HG03064 (cell line): ENCODE results near the gene GTF2IRD1.
"Not testable (repeated sequence)": the region's sequence is repeated elsewhere in the genome, so short reads cannot be mapped to it uniquely, and the experiment has no call there.

Experiments used
- ATAC-seq: cut with Tn5 transposase; IDR thresholded peaks from one replicate; pipeline ENCODE4 v1.9.1; 2021; ENCODE audit warnings: low read depth; ENCODE audit not compliant: unreplicated experiment

The GTF2IRD1 gene

DNA sequence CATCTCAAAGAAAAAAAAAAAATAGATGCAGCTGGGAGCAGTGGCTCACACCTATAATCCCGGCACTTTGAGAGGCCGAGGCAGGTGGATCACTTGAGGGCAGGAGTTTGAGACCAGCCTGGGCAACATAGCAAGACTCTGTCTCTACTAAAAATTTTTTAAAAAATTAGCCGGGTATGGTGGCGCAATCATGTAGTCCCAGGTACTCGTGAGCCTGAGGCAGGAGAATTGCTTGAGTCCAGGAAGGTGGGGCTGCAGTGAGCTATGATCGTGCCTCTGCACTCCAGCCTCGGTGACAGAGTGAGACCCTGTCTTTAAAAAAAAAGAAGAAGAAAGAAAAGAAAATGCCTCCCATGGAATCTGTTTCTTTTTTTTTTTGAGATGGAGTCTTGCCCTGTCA lies 31.9 kb downstream of the GTF2IRD1 start:
- ATAC-seq: no peak

DNA sequence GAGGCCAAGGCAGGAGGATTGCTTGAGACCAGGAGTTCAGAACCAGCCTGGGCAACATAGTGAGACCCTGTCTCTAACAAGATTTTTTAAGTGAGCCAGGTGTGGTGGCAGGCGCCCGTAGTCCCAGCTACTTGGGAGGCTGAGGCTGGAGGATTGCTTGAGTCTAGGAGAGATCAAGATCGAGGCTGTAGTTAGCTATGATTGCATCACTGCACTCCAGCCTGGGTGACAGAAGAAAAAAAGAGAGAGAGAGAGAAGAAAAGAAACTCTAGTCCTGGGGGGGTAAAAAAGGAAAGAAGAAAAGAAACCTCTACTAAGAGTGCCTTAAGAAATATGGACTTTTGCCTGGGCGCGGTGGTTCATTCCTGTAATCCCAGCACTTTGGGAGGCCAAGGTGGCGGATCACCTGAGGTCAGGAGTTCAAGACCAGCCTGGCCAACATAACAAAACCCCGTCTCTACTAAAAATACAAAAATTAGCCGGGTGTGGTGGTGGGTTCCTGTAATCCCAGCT lies 34.9 kb downstream of the GTF2IRD1 start:
- ATAC-seq: not testable (repeated sequence)

DNA sequence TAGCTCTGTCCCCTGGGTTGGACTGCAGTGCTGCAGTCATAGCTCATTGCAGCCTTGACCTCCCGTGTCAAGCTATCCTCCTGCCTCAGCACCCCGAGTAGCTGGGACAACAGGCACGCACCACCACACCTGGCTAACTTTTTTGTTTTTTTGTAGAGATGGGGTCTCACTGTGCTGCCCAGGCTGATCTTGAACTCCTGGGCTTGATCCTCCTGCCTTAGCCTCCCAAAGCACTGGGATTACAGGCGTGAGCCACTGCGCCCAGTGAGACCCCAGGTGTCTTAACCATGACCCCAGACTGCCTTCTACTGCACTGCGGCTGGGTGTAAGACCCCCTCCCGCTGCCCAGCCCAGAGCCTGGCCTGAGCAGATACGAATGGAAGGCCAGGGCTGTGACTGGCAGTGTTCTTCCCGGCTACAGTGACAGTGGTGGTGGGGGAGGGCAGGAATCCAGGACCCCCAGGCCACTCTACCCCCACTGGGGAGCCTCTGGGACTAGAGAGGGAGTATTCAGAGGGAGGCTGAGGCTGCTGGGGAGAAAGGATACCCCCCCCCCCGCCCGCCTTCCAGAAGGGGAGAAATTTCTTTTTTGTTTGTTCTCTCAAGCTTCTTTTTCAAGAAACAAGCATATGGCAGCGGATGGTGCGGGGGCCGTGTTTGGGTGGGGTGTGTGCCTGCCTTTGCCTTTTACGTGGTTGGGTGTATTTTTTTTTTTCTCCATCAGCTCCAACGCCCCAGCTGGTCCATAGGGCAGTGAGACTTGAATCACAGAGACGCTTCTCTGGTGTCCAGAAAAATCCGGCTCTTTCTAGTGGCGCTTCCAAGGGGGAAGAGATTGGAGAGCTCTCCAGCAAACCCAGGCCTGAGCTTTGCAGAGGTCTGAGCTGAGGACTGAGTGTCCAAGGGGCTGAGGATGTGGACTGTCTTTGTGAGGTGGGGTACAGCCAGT lies 36.6 kb downstream of the GTF2IRD1 start:
- no peak for ATAC-seq

DNA sequence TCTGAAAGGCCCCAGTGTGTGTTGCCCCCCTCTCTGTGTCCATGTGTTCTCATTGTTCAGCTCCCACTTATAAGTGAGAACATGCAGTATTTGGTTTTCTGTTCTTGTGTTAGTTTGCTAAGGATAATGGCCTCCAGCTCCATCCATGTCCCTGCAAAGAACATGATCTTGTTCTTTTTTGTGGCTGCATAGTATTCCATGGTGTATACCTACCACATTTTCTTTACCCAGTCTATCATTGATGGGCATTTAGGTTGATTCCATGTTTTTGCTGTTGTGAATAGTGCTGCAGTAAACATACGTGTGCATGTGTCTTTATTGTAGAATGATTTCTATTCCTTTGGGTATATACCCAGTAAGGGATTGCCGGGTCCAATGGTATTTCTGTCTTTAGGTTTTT lies 37.8 kb downstream of the GTF2IRD1 start:
- ATAC-seq: not testable (repeated sequence)

DNA sequence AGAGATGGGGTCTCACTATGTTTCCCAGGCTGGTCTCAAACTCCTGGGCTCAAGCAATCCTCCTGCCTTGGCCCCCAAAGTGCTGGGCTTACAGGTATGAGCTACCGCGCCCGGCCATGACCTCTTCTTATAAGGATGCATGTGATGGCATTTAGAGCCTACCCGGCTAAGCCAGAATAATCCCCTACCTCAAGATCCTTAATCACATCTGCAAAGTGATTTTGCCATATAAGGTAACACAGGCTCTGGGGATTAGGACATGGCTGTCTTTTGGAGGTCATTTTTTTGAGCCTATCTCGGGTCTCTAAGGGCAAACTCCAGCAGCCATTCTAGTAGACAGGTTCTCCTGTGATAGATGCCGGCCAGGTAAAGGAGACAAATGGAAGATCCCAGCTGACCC lies 39.6 kb downstream of the GTF2IRD1 start:
- no peak for ATAC-seq

DNA sequence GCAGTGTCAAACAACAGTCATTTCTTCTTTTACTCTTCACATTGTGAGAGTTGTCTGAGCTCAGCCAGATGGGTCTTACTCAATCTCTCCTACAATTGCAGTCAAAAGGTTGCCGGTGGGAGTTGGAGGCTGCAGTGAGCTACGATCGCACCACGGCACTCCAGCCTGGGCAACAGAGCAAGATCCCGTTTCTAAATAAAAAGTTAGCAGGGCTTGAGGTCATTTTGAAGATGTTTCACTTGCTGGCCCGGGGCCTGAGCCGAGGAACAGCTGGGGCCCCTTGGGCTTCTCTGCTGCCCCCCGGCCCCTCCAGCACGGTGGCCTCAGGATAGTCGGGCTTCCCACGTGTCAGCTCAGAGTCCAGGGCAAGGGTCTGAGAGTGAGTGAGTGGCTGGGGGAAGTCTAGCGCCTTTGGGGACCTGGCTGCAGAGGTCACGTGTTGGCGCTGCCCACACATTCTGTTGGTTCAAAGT lies 40.4 kb downstream of the GTF2IRD1 start:
- no peak for ATAC-seq

DNA sequence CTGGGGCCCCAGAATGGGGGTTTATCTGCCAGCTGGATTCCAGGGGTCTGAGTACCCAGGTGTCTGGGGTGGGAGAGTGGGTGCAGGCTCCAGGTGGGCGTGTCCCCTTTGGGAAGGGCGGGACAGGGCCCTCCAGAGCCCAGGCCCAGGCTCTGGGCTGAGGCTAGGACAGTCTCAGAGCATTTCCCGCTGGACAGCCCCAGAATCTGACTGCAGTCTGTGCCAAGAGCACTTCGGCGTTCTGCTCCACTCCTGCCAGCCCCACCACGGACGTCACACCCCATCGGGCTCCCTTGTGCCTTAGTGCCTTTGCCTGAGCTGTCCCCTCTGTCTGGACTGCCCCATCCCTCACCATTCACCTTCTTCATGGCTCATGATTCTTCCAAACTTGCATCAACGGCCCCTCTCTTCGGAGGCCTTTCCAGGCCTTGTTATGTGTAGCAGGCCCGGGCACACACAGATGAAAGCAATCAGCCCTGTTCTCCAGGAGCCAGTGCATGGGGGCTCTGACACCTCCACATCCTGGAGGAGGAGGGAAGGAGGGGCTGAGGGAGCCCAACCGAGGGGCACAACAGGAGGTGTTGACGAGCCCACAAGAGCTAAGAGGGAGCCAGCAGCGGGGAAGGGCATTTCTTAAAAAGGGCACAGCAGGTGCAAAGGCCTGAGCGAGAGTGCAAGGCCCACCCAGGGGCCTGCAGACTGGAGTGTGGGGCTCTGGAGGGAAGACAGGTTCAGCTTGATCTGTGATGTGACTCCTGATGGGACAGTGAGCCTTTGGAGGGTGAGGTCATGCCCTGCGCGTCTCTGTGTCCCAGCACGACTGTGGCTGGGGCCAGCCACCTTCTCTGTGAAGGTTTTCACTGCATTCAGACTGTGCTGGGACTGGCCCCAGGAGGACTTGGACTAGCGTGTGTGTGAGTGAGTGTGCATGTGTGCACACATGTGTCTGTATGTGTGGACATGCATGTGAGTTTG lies 41.7 kb downstream of the GTF2IRD1 start:
- no peak for ATAC-seq

DNA sequence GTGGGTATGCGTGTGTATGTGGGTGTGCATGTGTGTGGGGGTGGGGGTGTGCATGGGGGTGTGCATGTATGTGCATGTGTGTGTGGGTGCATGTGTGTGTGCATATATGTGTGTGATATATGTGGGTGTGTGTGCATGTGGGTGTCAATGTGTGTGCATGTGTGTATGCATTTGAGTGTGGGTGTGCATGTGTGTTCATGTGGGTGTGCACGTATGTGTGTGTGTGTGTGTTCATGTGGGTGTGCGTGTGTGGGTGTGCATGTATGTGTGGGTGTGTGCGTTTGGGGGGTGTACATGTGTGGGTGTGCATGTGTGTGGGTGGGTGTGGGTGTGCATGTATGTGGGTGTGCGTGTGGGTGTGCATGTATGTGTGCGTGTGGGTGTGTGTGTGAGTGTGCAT lies 42.6 kb downstream of the GTF2IRD1 start:
- no peak for ATAC-seq

DNA sequence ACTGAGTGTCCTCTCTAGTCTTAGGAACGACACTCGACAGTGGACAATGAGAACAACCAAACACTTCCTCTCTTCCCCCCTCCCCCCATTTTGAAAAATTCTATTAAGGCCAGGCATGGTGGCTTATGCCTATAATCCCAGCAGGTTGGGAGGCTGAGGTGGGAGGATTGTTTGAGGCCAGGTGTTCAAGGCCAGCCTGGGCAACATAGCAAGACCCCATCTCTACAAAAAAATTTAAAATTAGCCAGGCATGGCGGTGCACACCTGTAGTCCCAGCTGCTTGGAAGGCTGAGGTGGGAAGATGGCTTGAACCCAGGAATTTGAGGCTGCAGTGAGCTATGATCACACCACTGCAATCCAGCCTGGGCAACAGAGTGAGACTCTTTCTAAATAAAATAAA lies 43.1 kb downstream of the GTF2IRD1 start:
- not testable (repeated sequence) for ATAC-seq

DNA sequence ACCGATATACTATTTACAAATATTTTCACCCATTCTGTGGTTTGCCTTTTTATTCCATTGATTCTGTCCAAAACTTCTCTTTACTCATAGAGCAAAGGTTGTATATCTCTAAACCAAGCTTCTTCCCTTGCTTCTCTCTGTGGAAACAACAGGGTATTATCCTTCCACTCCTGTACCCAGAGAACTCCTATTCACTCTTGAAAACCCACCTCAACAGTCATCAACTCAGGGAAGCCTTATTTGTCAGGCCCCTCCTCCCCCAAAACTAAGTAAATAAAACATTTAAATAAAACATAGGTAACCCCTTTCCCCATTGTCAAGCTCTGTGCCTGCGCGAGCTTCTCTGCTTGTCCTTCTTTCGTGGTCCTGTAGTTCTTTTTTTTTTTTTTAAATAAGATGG lies 44.6 kb downstream of the GTF2IRD1 start:
- no peak for ATAC-seq

DNA sequence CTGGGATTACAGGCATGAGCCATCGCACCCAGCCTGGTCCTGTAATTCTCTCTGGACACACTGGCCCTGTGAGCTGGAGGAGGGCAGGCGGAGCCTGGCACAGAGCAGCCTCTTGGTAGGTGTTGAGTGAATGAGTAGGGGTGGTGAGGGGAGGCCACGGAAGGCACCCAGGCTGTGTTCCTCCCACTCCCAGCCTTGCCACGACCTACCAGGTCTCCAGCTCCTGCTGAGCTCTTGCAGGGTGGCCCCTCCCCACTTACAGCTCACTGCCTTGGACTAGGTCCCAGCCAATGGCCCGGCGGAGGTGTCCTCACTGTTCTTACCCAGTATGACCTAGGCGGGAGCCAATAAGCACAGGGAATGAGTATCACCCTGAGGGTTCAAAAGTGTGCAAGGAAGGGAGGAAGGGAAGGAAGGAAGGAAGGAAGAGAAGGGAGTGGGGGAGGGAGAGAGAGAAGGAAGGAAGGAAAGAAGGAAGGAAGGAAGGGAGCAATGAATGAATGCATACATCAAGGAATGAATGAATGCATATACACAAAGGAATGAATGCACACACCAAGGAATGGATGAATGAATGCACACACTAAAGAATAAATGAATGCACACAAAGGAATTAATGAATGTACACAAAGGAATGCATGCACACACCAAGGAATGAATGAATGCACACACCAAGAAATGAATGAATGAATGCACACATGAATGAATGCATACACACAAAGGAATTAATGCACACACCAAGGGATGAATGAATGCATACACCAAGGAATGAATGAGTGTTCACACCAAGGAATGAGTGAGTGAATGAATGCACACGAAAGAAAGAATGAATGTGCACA lies 45.5 kb downstream of the GTF2IRD1 start:
- ATAC-seq: no peak

DNA sequence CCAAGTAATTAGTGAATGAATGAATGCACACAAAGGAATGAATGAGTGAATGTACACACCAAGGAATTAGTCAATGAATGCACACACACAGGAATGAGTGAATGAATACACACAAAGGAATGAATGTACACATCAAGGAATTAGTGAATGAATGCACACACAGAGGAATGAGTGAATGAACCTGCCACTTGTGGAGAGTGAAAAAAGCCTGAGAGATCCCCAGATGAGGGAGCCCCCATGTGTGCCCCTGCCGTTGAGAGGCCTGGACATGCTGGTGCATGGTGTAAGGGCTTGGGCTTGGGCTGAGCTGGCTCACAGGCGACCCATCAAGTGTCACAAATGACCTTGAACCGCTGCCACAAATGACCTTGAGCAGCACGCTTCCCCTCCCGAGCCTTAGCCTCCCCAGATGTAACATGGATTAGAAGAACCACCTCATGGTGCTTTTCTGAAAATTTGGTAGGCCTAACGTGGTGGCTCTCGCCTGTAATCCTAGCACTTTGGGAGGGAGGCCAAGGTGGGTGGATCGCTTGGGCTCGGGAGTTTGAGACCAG lies 46.2 kb downstream of the GTF2IRD1 start:
- no peak for ATAC-seq

DNA sequence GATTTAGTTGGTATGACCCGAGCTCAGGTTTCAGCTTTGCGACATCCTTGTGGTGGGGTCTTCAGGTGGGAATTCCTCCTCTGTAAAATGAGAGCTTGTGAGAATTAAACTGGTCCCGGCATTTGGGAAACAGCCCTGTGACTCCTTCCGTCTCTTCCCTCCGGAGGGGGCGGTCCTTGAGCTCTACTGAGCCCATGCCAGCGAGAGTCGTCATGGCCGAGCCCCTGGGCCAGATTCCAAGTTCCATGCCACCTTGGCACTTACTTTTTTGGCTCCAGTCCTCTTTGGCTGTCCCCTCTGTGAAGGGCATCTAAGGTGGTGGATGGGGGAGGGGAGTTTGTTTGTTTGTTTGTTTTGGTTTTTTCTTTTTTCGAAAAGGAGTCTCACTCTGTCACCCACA lies 47.6 kb downstream of the GTF2IRD1 start:
- ATAC-seq: no peak

DNA sequence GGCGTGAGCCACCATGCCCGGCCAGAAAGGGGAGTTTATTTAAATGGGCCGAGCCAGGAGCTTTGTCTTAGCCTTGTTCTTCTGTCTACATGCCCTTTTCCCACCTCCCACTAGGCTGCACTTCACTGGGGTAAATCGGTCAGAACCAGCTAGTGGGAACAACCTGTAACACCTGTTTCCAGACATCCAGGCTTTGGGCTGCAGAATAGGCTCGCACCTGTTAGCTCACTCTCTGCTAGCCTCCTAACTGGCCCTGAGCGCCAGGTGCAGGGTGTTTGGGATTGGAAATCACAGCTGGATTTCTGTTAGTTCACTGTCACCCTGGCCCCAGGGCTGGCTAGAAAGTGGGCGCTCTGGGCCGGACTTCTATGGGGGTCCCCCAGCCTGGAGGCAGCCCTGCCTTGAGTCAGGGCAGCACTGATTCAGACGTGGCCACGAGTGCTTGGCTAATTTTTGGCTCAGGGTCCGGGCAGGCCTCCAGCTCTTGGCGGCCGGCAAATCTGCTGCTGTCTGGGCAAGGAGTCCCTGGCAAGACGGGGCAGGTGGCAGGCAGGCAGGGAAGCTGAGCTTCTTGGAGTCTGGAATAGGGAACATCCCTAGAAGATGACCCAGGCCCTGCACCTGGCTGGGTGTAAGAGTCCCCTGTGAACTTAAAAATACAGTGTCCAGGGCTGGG lies 48.6 kb downstream of the GTF2IRD1 start:
- no peak for ATAC-seq

DNA sequence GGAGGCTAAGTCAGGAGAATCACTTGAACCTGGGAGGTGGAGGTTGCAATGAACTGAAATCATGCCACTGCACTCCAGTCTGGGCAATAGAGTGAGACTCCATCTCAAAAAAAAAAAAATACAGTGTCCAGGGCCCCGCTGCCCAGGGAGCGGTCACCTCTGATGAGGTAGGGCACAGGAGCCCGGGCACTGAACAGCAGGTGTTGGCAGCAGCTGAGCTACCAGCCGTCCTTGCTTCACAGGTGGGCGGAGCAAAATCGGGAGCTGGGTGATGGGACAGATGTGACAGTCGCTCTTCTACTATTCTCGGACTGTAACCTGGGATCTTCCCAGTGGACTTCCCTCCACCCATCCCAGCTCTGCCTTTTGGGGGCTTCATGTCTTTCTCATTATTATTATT lies 49.4 kb downstream of the GTF2IRD1 start:
- no peak for ATAC-seq

DNA sequence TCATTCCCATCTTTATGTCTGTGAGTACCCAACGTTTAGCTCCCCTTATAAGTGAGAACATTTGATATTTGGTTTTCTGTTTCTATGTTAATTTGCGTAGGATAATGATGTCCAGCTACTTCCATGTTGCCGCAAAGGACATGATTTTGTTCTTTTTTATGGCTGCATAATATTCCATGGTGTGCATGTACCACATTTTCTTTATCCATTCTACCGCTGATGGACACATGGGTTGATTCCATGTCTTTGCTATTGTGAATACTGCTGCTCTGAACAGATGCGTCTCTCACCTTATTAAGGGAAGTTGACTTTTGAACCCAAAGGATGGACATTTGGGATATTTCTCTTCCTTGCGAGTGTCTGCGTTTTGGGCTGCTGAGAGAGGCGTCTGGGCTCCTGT lies 50.2 kb downstream of the GTF2IRD1 start:
- ATAC-seq: no peak

DNA sequence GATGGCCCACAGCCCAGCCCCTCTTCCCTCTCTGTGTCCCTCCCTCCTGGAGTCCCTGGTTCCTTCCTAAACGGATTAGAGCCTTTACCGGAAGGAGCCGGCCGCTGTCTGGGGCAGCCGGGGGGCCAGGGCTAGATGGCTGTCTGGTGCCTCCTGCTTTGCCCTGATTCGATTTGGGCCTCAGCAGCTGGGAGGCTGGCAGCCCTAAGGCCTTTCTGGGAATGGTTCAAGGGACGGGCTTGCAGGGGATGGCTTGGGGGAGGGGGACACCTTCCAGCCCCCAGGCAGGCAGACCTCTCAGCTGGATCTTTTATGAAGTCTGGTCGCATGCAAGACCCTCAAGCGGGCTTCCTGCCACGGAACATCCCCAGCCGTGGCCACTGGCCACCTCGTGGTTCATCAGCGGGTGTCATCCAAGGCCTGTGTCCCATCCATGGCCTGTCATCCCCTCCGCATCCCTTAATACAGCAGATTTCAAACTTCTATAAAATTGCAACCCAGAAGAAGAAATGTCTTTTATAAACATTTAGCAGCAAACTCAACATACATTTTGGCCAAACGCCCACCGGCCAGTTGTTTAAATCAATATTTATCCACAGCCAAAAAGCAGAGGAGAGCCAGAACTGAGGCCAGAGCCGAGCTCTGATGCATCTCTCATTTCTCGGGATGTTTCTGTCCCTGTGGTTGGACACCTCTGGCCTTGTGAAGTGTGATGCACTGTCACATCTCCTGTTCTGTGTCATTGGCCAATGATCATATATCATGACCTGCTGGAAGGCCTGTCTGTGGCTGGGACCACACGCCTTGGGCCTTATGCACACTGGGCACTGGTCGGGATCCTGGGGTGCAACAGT lies 52.0 kb downstream of the GTF2IRD1 start:
- ATAC-seq: no peak

DNA sequence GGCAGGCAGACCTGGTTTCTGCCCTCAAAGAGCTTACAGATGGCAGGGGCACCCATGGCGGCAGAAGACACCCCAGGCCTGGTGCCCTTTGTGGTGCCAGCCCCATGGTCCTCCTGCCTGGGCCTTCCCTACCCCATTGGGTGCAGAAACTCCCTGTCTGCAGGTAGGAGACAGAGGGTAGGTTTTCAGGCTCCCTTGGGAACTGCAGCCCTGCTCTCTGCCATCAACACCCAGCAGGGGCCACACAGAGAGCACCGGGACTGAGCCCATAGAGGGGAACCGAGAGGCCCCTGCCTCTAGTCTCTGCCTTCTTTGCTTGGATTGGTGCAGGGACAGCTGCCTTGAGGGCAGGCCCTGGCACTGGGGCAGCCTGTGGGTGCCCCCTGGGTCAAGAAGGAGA lies 52.6 kb downstream of the GTF2IRD1 start:
- no peak for ATAC-seq
